ENCODE data around the gene CCDC154. TPM values are rescaled to one million over a fixed set of nuclear protein-coding genes. Genes with fewer than 3 reads are reported as not detected.

The CCDC154 gene
- total and polyA plus RNA-seq, 2 donors: 0.71 to 14.0 TPM

- no peaks in the 10 kb centered on the region for H3K4me1 ChIP-seq (ENCODE audit: control insufficient read depth in 2 of 2, insufficient read depth in 2 of 2, low read length in 2 of 2)
- H3K27me3 ChIP-seq (ENCODE audit: control insufficient read depth in 2 of 2, insufficient read depth in 1 of 2, low read length in 1 of 2): no peaks in the 10 kb centered on the region
- peaks cover 53 to 76% of the 10 kb centered on the region in 2 donors for H3K36me3 ChIP-seq (ENCODE audit: control insufficient read depth in 2 of 2, insufficient read depth in 2 of 2, low read length in 1 of 2)
- no peak for DNase-seq (ENCODE audit: low read depth in 6 of 9, low spot score in 9 of 9)
- H3K27ac ChIP-seq (ENCODE audit: low read depth in 1 of 2, low read length in 1 of 2): no peak overlapping the region
- no peak overlapping the region for H3K4me3 ChIP-seq (ENCODE audit: low read length in 2 of 2)
- H3K9me3 ChIP-seq (ENCODE audit: control insufficient read depth in 2 of 2, insufficient read depth in 1 of 2, low read length in 1 of 2): no peaks in the 10 kb centered on the region
- WGBS: 95% methylated on average over 26 of the region's 26 CpGs
These were observed 14.1 kb upstream of the CCDC154 start for GRCh38 chr16:1458336-1458976.

GRCh38 chr16:1457489-1458245 lies 13.3 kb upstream of the CCDC154 start:
- DNase-seq (ENCODE audit: low read depth in 6 of 9, low spot score in 9 of 9): no peak
- 86% methylated on average over 42 of the region's 42 CpGs for WGBS
- Histone ChIP-seq H3K9me3 (ENCODE audit: control insufficient read depth in 2 of 2, insufficient read depth in 1 of 2, low read length in 1 of 2) (no peaks in the 10 kb centered on the region), H3K36me3 (ENCODE audit: control insufficient read depth in 2 of 2, insufficient read depth in 2 of 2, low read length in 1 of 2) (peaks cover 56 to 81% of the 10 kb centered on the region in 2 donors), H3K4me3 (ENCODE audit: low read length in 2 of 2) (no peak overlapping the region), H3K27ac (ENCODE audit: low read depth in 1 of 2, low read length in 1 of 2) (no peak overlapping the region), H3K27me3 (ENCODE audit: control insufficient read depth in 2 of 2, insufficient read depth in 1 of 2, low read length in 1 of 2) (no peaks in the 10 kb centered on the region), H3K4me1 (ENCODE audit: control insufficient read depth in 2 of 2, insufficient read depth in 2 of 2, low read length in 2 of 2) (no peaks in the 10 kb centered on the region)

- 98% methylated on average over 16 of the region's 16 CpGs for WGBS
These were observed 12.6 kb upstream of the CCDC154 start for GRCh38 chr16:1456951-1457350.

GRCh38 chr16:1455190-1456171 lies 11.1 kb upstream of the CCDC154 start:
- H3K36me3 ChIP-seq (ENCODE audit: control insufficient read depth in 2 of 2, insufficient read depth in 2 of 2, low read length in 1 of 2): peaks cover 54 to 84% of the 10 kb centered on the region in 2 donors

More at GRCh38 chr16:1456951-1457350, 12.6 kb upstream of the CCDC154 start:
- peaks cover 56 to 88% of the 10 kb centered on the region in 2 donors for H3K36me3 ChIP-seq (ENCODE audit: control insufficient read depth in 2 of 2, insufficient read depth in 2 of 2, low read length in 1 of 2)
- DNase-seq (ENCODE audit: low read depth in 6 of 9, low spot score in 9 of 9): no peak
- H3K4me3 ChIP-seq (ENCODE audit: low read length in 2 of 2): no peak overlapping the region
- no peaks in the 10 kb centered on the region for H3K27me3 ChIP-seq (ENCODE audit: control insufficient read depth in 2 of 2, insufficient read depth in 1 of 2, low read length in 1 of 2)
- no peak overlapping the region for H3K27ac ChIP-seq (ENCODE audit: low read depth in 1 of 2, low read length in 1 of 2)
- no peaks in the 10 kb centered on the region for H3K9me3 ChIP-seq (ENCODE audit: control insufficient read depth in 2 of 2, insufficient read depth in 1 of 2, low read length in 1 of 2)
- no peaks in the 10 kb centered on the region for H3K4me1 ChIP-seq (ENCODE audit: control insufficient read depth in 2 of 2, insufficient read depth in 2 of 2, low read length in 2 of 2)

GRCh38 chr16:1454561-1454960 lies 10.2 kb upstream of the CCDC154 start:
- H3K9me3 ChIP-seq (ENCODE audit: control insufficient read depth in 2 of 2, insufficient read depth in 1 of 2, low read length in 1 of 2): no peaks in the 10 kb centered on the region
- DNase-seq (ENCODE audit: low read depth in 6 of 9, low spot score in 9 of 9): no peak
- H3K27me3 ChIP-seq (ENCODE audit: control insufficient read depth in 2 of 2, insufficient read depth in 1 of 2, low read length in 1 of 2): no peaks in the 10 kb centered on the region
- H3K4me3 ChIP-seq (ENCODE audit: low read length in 2 of 2): no peak overlapping the region
- H3K36me3 ChIP-seq (ENCODE audit: control insufficient read depth in 2 of 2, insufficient read depth in 2 of 2, low read length in 1 of 2): peaks cover 56 to 85% of the 10 kb centered on the region in 2 donors
- H3K4me1 ChIP-seq (ENCODE audit: control insufficient read depth in 2 of 2, insufficient read depth in 2 of 2, low read length in 2 of 2): no peaks in the 10 kb centered on the region
- H3K27ac ChIP-seq (ENCODE audit: low read depth in 1 of 2, low read length in 1 of 2): no peak overlapping the region
- 93% methylated on average over 17 of the region's 17 CpGs for WGBS

More at GRCh38 chr16:1455190-1456171, 11.1 kb upstream of the CCDC154 start:
- WGBS: 94% methylated on average over 41 of the region's 41 CpGs
- no peak overlapping the region for H3K4me3 ChIP-seq (ENCODE audit: low read length in 2 of 2)
- H3K9me3 ChIP-seq (ENCODE audit: control insufficient read depth in 2 of 2, insufficient read depth in 1 of 2, low read length in 1 of 2): no peaks in the 10 kb centered on the region
- H3K27me3 ChIP-seq (ENCODE audit: control insufficient read depth in 2 of 2, insufficient read depth in 1 of 2, low read length in 1 of 2): no peaks in the 10 kb centered on the region
- no peaks in the 10 kb centered on the region for H3K4me1 ChIP-seq (ENCODE audit: control insufficient read depth in 2 of 2, insufficient read depth in 2 of 2, low read length in 2 of 2)
- no peak overlapping the region for H3K27ac ChIP-seq (ENCODE audit: low read depth in 1 of 2, low read length in 1 of 2)
- no peak for DNase-seq (ENCODE audit: low read depth in 6 of 9, low spot score in 9 of 9)

GRCh38 chr16:1453316-1453715 lies 9.0 kb upstream of the CCDC154 start:
- Histone ChIP-seq H3K4me1 (ENCODE audit: control insufficient read depth in 2 of 2, insufficient read depth in 2 of 2, low read length in 2 of 2) (no peaks in the 10 kb centered on the region), H3K4me3 (ENCODE audit: low read length in 2 of 2) (no peak overlapping the region), H3K27ac (ENCODE audit: low read depth in 1 of 2, low read length in 1 of 2) (no peak overlapping the region), H3K36me3 (ENCODE audit: control insufficient read depth in 2 of 2, insufficient read depth in 2 of 2, low read length in 1 of 2) (peaks cover 55 to 89% of the 10 kb centered on the region in 2 donors), H3K27me3 (ENCODE audit: control insufficient read depth in 2 of 2, insufficient read depth in 1 of 2, low read length in 1 of 2) (no peaks in the 10 kb centered on the region), H3K9me3 (ENCODE audit: control insufficient read depth in 2 of 2, insufficient read depth in 1 of 2, low read length in 1 of 2) (no peaks in the 10 kb centered on the region)
- 99% methylated on average over 19 of the region's 19 CpGs for WGBS
- DNase-seq (ENCODE audit: low read depth in 6 of 9, low spot score in 9 of 9): no peak

GRCh38 chr16:1452530-1452929 lies 8.2 kb upstream of the CCDC154 start:
- H3K9me3 ChIP-seq (ENCODE audit: control insufficient read depth in 2 of 2, insufficient read depth in 1 of 2, low read length in 1 of 2): no peaks in the 10 kb centered on the region
- no peak for DNase-seq (ENCODE audit: low read depth in 6 of 9, low spot score in 9 of 9)
- H3K27ac ChIP-seq (ENCODE audit: low read depth in 1 of 2, low read length in 1 of 2): no peak overlapping the region
- no peak overlapping the region for H3K4me3 ChIP-seq (ENCODE audit: low read length in 2 of 2)
- WGBS: 97% methylated on average over 20 of the region's 20 CpGs
- no peaks in the 10 kb centered on the region for H3K4me1 ChIP-seq (ENCODE audit: control insufficient read depth in 2 of 2, insufficient read depth in 2 of 2, low read length in 2 of 2)
- H3K27me3 ChIP-seq (ENCODE audit: control insufficient read depth in 2 of 2, insufficient read depth in 1 of 2, low read length in 1 of 2): no peaks in the 10 kb centered on the region
- peaks cover 53 to 90% of the 10 kb centered on the region in 2 donors for H3K36me3 ChIP-seq (ENCODE audit: control insufficient read depth in 2 of 2, insufficient read depth in 2 of 2, low read length in 1 of 2)

GRCh38 chr16:1451702-1452392 lies 7.5 kb upstream of the CCDC154 start:
- Histone ChIP-seq H3K4me1 (ENCODE audit: control insufficient read depth in 2 of 2, insufficient read depth in 2 of 2, low read length in 2 of 2) (no peaks in the 10 kb centered on the region), H3K27me3 (ENCODE audit: control insufficient read depth in 2 of 2, insufficient read depth in 1 of 2, low read length in 1 of 2) (no peaks in the 10 kb centered on the region), H3K9me3 (ENCODE audit: control insufficient read depth in 2 of 2, insufficient read depth in 1 of 2, low read length in 1 of 2) (no peaks in the 10 kb centered on the region), H3K36me3 (ENCODE audit: control insufficient read depth in 2 of 2, insufficient read depth in 2 of 2, low read length in 1 of 2) (peaks cover 56 to 90% of the 10 kb centered on the region in 2 donors), H3K27ac (ENCODE audit: low read depth in 1 of 2, low read length in 1 of 2) (no peak overlapping the region), H3K4me3 (ENCODE audit: low read length in 2 of 2) (no peak overlapping the region)
- DNase-seq (ENCODE audit: low read depth in 6 of 9, low spot score in 9 of 9): no peak
- 98% methylated on average over 34 of the region's 34 CpGs for WGBS
